T-helper 17 cell (primary cell): Measurements from ENCODE around the gene ABCG1. TPM values are rescaled to one million over a fixed set of nuclear protein-coding genes. Genes with fewer than 3 reads are reported as not detected.
A peak's percentile ranks its signal among the peaks of the same experiment; 100 is the strongest.

Experiments used
- ATAC-seq: fragments of 150-1000 bp; cut with Tn5 transposase; 2 replicates; pipeline ENCODE4 v1.10.0; 2021; ENCODE audit warnings: mild to moderate bottlenecking, moderate library complexity
- DNase-seq, 3 donors: peaks; one replicate each; pipeline versions ENCODE4 v3.0.0 to v3.0.0-alpha.2; 2020 to 2021
- H3K9me3 ChIP-seq: one replicate; pipeline ENCODE4 v1.7.0; 2013; ENCODE audit warnings: low read length, mild to moderate bottlenecking; ENCODE audit not compliant: control insufficient read depth, poor library complexity, severe bottlenecking
- H3K27ac Mint-ChIP-seq: one replicate; pipeline ENCODE4 v1.8.0; 2022; ENCODE audit warnings: mild to moderate bottlenecking, moderate library complexity, mixed read lengths
- H3K27me3 Mint-ChIP-seq: one replicate; pipeline ENCODE4 v1.8.0; 2022; ENCODE audit warnings: mixed read lengths
- H3K36me3 Mint-ChIP-seq: one replicate; pipeline ENCODE4 v1.8.0; 2022; ENCODE audit warnings: low read depth, mixed read lengths
- H3K4me1 Mint-ChIP-seq: one replicate; pipeline ENCODE4 v1.8.0; 2022; ENCODE audit warnings: mild to moderate bottlenecking, mixed read lengths
- H3K4me3 Mint-ChIP-seq: one replicate; pipeline ENCODE4 v1.8.0; 2022; ENCODE audit warnings: mild to moderate bottlenecking, moderate library complexity, mixed read lengths
- total RNA-seq, 4 donors: library from RNA in 2 of 4; stranded (reverse) in 2 of 4; gene quantifications; one replicate each; pipeline ENCODE4 v1.2.3 and lab custom pipeline; 2022 to 2026

ABCG1 gene
- total RNA-seq, 2 donors from 2014 or later: 43.4 to 75.0 TPM

GRCh38 chr21:42248241-42248640, 29.3 kb downstream of the ABCG1 start:
- ATAC-seq: no peak
- Mint-ChIP-seq H3K4me3 (no peak overlapping the region), H3K4me1 (peaks cover 35% of the 10 kb centered on the region), H3K36me3 (peaks cover 8% of the 10 kb centered on the region), H3K27ac (no peak overlapping the region), H3K27me3 (no peaks in the 10 kb centered on the region)
- no peaks in the 10 kb centered on the region for H3K9me3 ChIP-seq
- no peak for DNase-seq

- H3K27ac Mint-ChIP-seq: peak overlapping the region; percentile 79
- peak; percentile 38 for ATAC-seq
- no peak overlapping the region for H3K4me3 Mint-ChIP-seq
- no peaks in the 10 kb centered on the region for H3K27me3 Mint-ChIP-seq
- peaks cover 42% of the 10 kb centered on the region for H3K4me1 Mint-ChIP-seq
- H3K9me3 ChIP-seq: no peaks in the 10 kb centered on the region
- DNase-seq: no peak
- peaks cover 8% of the 10 kb centered on the region for H3K36me3 Mint-ChIP-seq
These were observed 30.1 kb downstream of the ABCG1 start for GRCh38 chr21:42248783-42249597.

GRCh38 chr21:42250422-42251403, 31.8 kb downstream of the ABCG1 start:
- Mint-ChIP-seq H3K27ac (peak overlapping the region; percentile 79), H3K4me1 (peaks cover 46% of the 10 kb centered on the region), H3K27me3 (no peaks in the 10 kb centered on the region), H3K36me3 (peaks cover 6% of the 10 kb centered on the region), H3K4me3 (no peak overlapping the region)
- DNase-seq (no peak), ATAC-seq (no peak)
- H3K9me3 ChIP-seq: no peaks in the 10 kb centered on the region

- no peaks in the 10 kb centered on the region for H3K27me3 Mint-ChIP-seq
- H3K9me3 ChIP-seq: no peaks in the 10 kb centered on the region
- H3K27ac Mint-ChIP-seq: peak overlapping the region; percentile 84
- DNase-seq: no peak
- no peak overlapping the region for H3K4me3 Mint-ChIP-seq
- no peak for ATAC-seq
- peaks cover 47% of the 10 kb centered on the region for H3K4me1 Mint-ChIP-seq
- peaks cover 6% of the 10 kb centered on the region for H3K36me3 Mint-ChIP-seq
These were observed 32.8 kb downstream of the ABCG1 start for GRCh38 chr21:42251654-42252324.

- ATAC-seq: no peak
- peaks cover 44% of the 10 kb centered on the region for H3K4me1 Mint-ChIP-seq
These were observed 33.4 kb downstream of the ABCG1 start for GRCh38 chr21:42252325-42252654.

GRCh38 chr21:42252778-42253340, 33.9 kb downstream of the ABCG1 start:
- Mint-ChIP-seq H3K27ac (peak overlapping the region; percentile 84), H3K4me3 (no peak overlapping the region), H3K27me3 (no peaks in the 10 kb centered on the region), H3K36me3 (peaks cover 2% of the 10 kb centered on the region), H3K4me1 (peaks cover 42% of the 10 kb centered on the region)
- H3K9me3 ChIP-seq: no peaks in the 10 kb centered on the region
- no peak for ATAC-seq
- DNase-seq: no peak

More at GRCh38 chr21:42252325-42252654, 33.4 kb downstream of the ABCG1 start:
- Mint-ChIP-seq H3K36me3 (peaks cover 6% of the 10 kb centered on the region), H3K27ac (peak overlapping the region; percentile 84), H3K4me3 (no peak overlapping the region), H3K27me3 (no peaks in the 10 kb centered on the region)
- DNase-seq: no peak
- H3K9me3 ChIP-seq: no peaks in the 10 kb centered on the region

- DNase-seq (no peak), ATAC-seq (no peak)
- Mint-ChIP-seq H3K27ac (peak overlapping the region; percentile 11), H3K27me3 (no peaks in the 10 kb centered on the region), H3K36me3 (no peaks in the 10 kb centered on the region), H3K4me3 (no peak overlapping the region), H3K4me1 (peaks cover 43% of the 10 kb centered on the region)
- H3K9me3 ChIP-seq: no peaks in the 10 kb centered on the region
These were observed 34.5 kb downstream of the ABCG1 start for GRCh38 chr21:42253466-42253865.

- H3K36me3 Mint-ChIP-seq: no peaks in the 10 kb centered on the region
- H3K27me3 Mint-ChIP-seq: no peaks in the 10 kb centered on the region
- no peaks in the 10 kb centered on the region for H3K9me3 ChIP-seq
- H3K4me3 Mint-ChIP-seq: no peak overlapping the region
- H3K27ac Mint-ChIP-seq: peak overlapping the region; percentile 11
- H3K4me1 Mint-ChIP-seq: peaks cover 48% of the 10 kb centered on the region
- no peak for DNase-seq
- no peak for ATAC-seq
These were observed 35.1 kb downstream of the ABCG1 start for GRCh38 chr21:42254083-42254482.

GRCh38 chr21:42254651-42255601, 36.0 kb downstream of the ABCG1 start:
- Mint-ChIP-seq H3K4me3 (peak overlapping the region; percentile 55), H3K27me3 (no peaks in the 10 kb centered on the region), H3K27ac (peak overlapping the region; percentile 2), H3K36me3 (no peaks in the 10 kb centered on the region), H3K4me1 (peaks cover 45% of the 10 kb centered on the region)
- no peak for ATAC-seq
- no peaks in the 10 kb centered on the region for H3K9me3 ChIP-seq
- DNase-seq: no peak

GRCh38 chr21:42255825-42256224, 36.9 kb downstream of the ABCG1 start:
- H3K27ac Mint-ChIP-seq: no peak overlapping the region
- ATAC-seq: no peak
- no peak for DNase-seq
- H3K4me1 Mint-ChIP-seq: peaks cover 44% of the 10 kb centered on the region
- H3K9me3 ChIP-seq: no peaks in the 10 kb centered on the region
- H3K36me3 Mint-ChIP-seq: no peaks in the 10 kb centered on the region
- no peak overlapping the region for H3K4me3 Mint-ChIP-seq
- H3K27me3 Mint-ChIP-seq: no peaks in the 10 kb centered on the region

- H3K36me3 Mint-ChIP-seq: no peaks in the 10 kb centered on the region
- no peaks in the 10 kb centered on the region for H3K9me3 ChIP-seq
- ATAC-seq (no peak), DNase-seq (no peak)
- peaks cover 40% of the 10 kb centered on the region for H3K4me1 Mint-ChIP-seq
- no peak overlapping the region for H3K4me3 Mint-ChIP-seq
- H3K27me3 Mint-ChIP-seq: no peaks in the 10 kb centered on the region
- peak overlapping the region; percentile 61 for H3K27ac Mint-ChIP-seq
These were observed 37.4 kb downstream of the ABCG1 start for GRCh38 chr21:42256316-42256715.
